Panc1 (cell line): ENCODE results near the gene NGEF. TPM values are rescaled to one million over a fixed set of nuclear protein-coding genes. Genes with fewer than 3 reads are reported as not detected.

Experiments used
- ATAC-seq: fragments of 200-7000 bp; cut with Tn5 transposase; 2 replicates; pipeline ENCODE4 v1.9.1; 2020; ENCODE audit warnings: mild to moderate bottlenecking, moderate library complexity
- BruUV-seq: library from RNA; stranded (reverse); fragments of 400-500 nt; replicated peaks from 2 replicates; lab custom pipeline; 2021; lab: Mats Ljungman, UMichigan
- CTCF ChIA-PET: fragments of 300-600 bp; sonication (Branson Sonifier 250); formaldehyde crosslinking; loops from one replicate; lab custom pipeline; 2022; ENCODE audit warnings: antibody characterized with exemption; lab: Charles Lee
- POLR2A ChIA-PET: fragments of 300-600 bp; sonication (Branson Sonifier 250); formaldehyde crosslinking; loops from one replicate; lab custom pipeline; 2022; ENCODE audit warnings: antibody characterized with exemption; lab: Charles Lee
- DNase-seq: peaks from one replicate; pipeline ENCODE4 v3.0.0-alpha.2; 2010; ENCODE audit warnings: low read depth, low spot score
- H3K27ac ChIP-seq: 2 replicates; pipeline ENCODE4 v1.5.1; 2011; ENCODE audit warnings: mild to moderate bottlenecking, low read length, inconsistent platforms
- H3K27me3 ChIP-seq: fragments of 200-500 bp; sonication (Bioruptor generic); 2 replicates; pipeline ENCODE4 v1.6.0; 2014; ENCODE audit warnings: low read length, inconsistent platforms; ENCODE audit not compliant: control insufficient read depth, insufficient read depth
- H3K36me3 ChIP-seq: fragments of 200-500 bp; sonication (Bioruptor generic); 2 replicates; pipeline ENCODE4 v1.5.1; 2014; ENCODE audit warnings: inconsistent platforms, mild to moderate bottlenecking, low read length, moderate library complexity; ENCODE audit not compliant: control insufficient read depth, insufficient read depth
- H3K4me1 ChIP-seq: 2 replicates; pipeline ENCODE4 v1.5.1; 2011; ENCODE audit warnings: inconsistent platforms, mild to moderate bottlenecking, low read length, moderate library complexity; ENCODE audit not compliant: control insufficient read depth, insufficient read depth
- H3K4me3 ChIP-seq, 2 experiments: 2 replicates each; pipeline ENCODE4 v1.5.1; 2011 to 2012; ENCODE audit warnings: low read depth in 2 of 2, low read length in 2 of 2, mild to moderate bottlenecking in 2 of 2, inconsistent platforms in 1 of 2, moderate library complexity in 1 of 2
- H3K9me3 ChIP-seq: fragments of 200-500 bp; sonication (Bioruptor generic); 2 replicates; pipeline ENCODE4 v1.5.1; 2014; ENCODE audit warnings: low read depth, mild to moderate bottlenecking, inconsistent platforms, low read length, moderate library complexity; ENCODE audit not compliant: control insufficient read depth, insufficient read depth
- POLR2AphosphoS5 ChIP-seq: IDR thresholded peaks from 2 replicates; pipeline ENCODE4 v1.6.1; 2012; ENCODE audit warnings: mild to moderate bottlenecking, low read depth, low read length, moderate library complexity
- SIN3A ChIP-seq: IDR thresholded peaks from 2 replicates; pipeline ENCODE4 v1.6.1; 2012; ENCODE audit warnings: low read depth, mild to moderate bottlenecking, low read length, moderate library complexity, borderline replicate concordance; ENCODE audit not compliant: insufficient read depth
- TCF7L2 ChIP-seq: IDR thresholded peaks from 2 replicates; pipeline ENCODE4 v1.6.1; 2011; ENCODE audit warnings: mild to moderate bottlenecking, low read depth, low read length, inconsistent platforms
- in situ Hi-C: cut with HindIII; loops from 2 replicates; pipeline ENCODE4 v1.10.0; 2016; ENCODE audit warnings: low sequenced_read_pairs, low pct_unique_long_range_greater_than_20kb
- intact Hi-C: fragments of 100-400 bp; cut with micrococcal nuclease; formaldehyde crosslinking; loops from one replicate; pipeline ENCODE4 v1.10.0; 2022; ENCODE audit not compliant: unreplicated experiment
- total RNA-seq: library from RNA; stranded (reverse); gene quantifications from one replicate; pipeline ENCODE4 v1.2.1, GENCODE V29; 2021; ENCODE audit not compliant: unreplicated experiment
- TF ChIP-seq, protein P1 (sequence below), 2 experiments: IDR thresholded peaks; 2 replicates each; pipeline ENCODE4 v1.6.1; 2011 to 2012; ENCODE audit warnings: low read depth in 2 of 2, control low read depth in 1 of 2, low read length in 1 of 2, mild to moderate bottlenecking in 1 of 2, moderate library complexity in 1 of 2; ENCODE audit not compliant: insufficient read depth in 1 of 2
- TF ChIP-seq, protein P2 (sequence below): fragments of 450-650 bp; IDR thresholded peaks from 2 replicates; pipeline ENCODE4 v1.5.1; 2017; ENCODE audit warnings: mild to moderate bottlenecking

The NGEF gene
- total RNA-seq, 1 experiment from 2014 or later = 17.8 TPM

DNA sequence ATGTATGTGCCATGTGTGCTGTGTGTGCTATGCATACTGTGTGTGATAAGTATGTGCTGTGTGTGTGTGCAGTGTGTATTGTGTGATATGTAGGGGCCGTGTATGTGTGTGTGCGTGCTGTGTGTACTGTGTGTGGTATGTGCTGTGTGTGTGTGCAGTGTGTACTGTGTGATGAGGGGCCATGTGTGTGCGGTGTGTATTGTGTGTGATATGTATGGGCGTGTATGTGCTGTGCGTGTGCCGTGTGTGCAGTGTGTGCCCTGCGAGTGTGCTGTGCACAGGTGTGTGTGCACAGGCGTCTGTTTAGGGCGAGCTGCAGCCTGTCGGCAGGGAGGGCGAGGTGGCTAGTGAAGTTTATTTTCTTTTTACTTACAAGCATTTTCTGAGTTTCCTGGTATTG, 126.9 kb downstream of the NGEF start:
- Histone ChIP-seq H3K27me3 (no peaks in the 10 kb centered on the region), H3K4me3 (no peak overlapping the region), H3K27ac (no peak overlapping the region), H3K4me1 (no peaks in the 10 kb centered on the region), H3K9me3 (no peaks in the 10 kb centered on the region), H3K36me3 (no peaks in the 10 kb centered on the region)
- BruUV-seq = no TSS peak
- TF ChIP-seq SIN3A = no peak
- ATAC-seq (no peak), DNase-seq (no peak)
- CTCF ChIA-PET = no interaction called here
- in situ Hi-C loops = no loop called here
- POLR2A ChIA-PET = no interaction called here
- intact Hi-C loops = no loop called here

DNA sequence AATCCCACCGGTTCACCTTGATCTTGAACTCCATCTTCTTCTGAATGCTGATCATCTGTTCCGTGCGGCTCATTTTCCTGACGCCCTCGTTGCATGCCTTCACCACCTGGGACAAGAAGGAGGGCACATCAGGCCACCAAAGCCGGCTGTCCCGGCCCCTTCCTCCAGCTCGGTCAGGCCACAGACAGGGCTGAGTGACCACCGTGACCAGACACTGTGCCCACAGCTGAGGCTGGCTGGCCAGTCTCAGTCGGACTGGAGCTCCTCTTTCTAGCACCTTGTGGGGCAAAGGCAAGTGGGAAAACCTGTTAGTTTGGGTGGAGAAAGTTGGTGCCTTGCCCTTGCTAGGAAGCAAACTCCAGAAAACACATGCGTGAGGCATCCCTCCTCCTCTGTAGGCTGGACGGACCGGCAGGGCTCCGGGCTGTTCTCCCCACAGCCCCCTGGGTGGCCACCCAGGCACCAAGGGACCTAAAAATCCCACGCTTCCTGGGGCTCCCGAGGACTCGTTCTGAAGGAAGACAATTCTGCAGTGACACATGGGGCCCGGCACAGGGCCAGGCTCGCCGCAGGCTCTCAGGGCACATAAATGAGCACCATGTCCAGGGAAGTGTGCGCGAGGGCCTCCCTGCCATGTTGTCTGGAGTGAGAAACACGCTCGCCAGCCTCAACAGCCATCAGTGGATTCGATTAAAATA, 127.6 kb downstream of the NGEF start:
- Histone ChIP-seq H3K27ac (no peak overlapping the region), H3K4me1 (no peaks in the 10 kb centered on the region), H3K4me3 (no peak overlapping the region), H3K27me3 (no peaks in the 10 kb centered on the region), H3K36me3 (no peaks in the 10 kb centered on the region), H3K9me3 (no peaks in the 10 kb centered on the region)
- no peak for TF ChIP-seq TCF7L2
- TF ChIP-seq, protein P1, sequence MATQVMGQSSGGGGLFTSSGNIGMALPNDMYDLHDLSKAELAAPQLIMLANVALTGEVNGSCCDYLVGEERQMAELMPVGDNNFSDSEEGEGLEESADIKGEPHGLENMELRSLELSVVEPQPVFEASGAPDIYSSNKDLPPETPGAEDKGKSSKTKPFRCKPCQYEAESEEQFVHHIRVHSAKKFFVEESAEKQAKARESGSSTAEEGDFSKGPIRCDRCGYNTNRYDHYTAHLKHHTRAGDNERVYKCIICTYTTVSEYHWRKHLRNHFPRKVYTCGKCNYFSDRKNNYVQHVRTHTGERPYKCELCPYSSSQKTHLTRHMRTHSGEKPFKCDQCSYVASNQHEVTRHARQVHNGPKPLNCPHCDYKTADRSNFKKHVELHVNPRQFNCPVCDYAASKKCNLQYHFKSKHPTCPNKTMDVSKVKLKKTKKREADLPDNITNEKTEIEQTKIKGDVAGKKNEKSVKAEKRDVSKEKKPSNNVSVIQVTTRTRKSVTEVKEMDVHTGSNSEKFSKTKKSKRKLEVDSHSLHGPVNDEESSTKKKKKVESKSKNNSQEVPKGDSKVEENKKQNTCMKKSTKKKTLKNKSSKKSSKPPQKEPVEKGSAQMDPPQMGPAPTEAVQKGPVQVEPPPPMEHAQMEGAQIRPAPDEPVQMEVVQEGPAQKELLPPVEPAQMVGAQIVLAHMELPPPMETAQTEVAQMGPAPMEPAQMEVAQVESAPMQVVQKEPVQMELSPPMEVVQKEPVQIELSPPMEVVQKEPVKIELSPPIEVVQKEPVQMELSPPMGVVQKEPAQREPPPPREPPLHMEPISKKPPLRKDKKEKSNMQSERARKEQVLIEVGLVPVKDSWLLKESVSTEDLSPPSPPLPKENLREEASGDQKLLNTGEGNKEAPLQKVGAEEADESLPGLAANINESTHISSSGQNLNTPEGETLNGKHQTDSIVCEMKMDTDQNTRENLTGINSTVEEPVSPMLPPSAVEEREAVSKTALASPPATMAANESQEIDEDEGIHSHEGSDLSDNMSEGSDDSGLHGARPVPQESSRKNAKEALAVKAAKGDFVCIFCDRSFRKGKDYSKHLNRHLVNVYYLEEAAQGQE (IDR thresholded peaks at IDR 0.05; ENCODE audit: insufficient read depth in 1 of 2, low read depth in 2 of 2, low read length in 1 of 2) = no peak
- no peak for TF ChIP-seq SIN3A
- no peak for TF ChIP-seq POLR2AphosphoS5
- TF ChIP-seq, protein P2, sequence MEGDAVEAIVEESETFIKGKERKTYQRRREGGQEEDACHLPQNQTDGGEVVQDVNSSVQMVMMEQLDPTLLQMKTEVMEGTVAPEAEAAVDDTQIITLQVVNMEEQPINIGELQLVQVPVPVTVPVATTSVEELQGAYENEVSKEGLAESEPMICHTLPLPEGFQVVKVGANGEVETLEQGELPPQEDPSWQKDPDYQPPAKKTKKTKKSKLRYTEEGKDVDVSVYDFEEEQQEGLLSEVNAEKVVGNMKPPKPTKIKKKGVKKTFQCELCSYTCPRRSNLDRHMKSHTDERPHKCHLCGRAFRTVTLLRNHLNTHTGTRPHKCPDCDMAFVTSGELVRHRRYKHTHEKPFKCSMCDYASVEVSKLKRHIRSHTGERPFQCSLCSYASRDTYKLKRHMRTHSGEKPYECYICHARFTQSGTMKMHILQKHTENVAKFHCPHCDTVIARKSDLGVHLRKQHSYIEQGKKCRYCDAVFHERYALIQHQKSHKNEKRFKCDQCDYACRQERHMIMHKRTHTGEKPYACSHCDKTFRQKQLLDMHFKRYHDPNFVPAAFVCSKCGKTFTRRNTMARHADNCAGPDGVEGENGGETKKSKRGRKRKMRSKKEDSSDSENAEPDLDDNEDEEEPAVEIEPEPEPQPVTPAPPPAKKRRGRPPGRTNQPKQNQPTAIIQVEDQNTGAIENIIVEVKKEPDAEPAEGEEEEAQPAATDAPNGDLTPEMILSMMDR = no peak
- intact Hi-C loops = no loop called here
- DNase-seq = no peak
- ChIA-PET POLR2A (no interaction called here), CTCF (no interaction called here)
- no peak for ATAC-seq
- in situ Hi-C loops = no loop called here
- no TSS peak for BruUV-seq

DNA sequence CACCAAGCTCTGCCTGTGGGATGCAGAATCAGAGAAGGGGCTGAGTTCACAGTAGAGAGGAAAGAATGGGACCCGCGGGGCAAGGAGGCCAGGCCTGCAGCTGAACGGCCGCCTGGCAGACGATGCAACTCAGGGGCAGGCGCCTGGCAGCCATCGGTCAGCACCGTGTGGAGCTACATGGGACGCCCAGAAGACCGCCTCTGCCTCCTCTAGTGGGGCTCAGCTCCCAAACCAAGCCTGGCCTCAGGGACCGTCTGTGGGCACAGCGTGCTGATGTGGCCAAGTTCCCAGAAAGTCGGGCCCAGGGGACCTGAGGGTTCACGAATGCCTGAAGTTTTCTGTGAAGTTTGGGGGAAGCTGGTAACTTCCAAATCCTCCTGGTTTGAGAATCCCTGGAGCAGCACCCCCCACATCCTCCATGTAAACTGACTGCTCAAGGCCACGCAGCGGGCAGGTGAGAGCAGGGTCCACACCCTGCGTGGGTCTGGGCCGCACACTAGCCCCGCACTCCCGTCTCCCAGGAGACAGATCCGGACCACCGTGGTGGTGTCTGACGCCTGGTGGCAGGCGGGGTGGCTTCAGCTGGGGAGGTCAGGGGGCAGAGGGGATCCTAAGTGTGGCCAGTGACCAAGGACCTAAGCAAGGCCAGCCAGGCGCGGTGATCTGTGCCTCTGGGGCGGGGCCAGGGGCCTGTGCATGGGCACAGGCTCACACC, 128.3 kb downstream of the NGEF start:
- Histone ChIP-seq H3K4me1 (peaks cover 7% of the 10 kb centered on the region), H3K4me3 (no peak overlapping the region), H3K36me3 (no peaks in the 10 kb centered on the region), H3K27me3 (no peaks in the 10 kb centered on the region), H3K27ac (no peak overlapping the region), H3K9me3 (no peaks in the 10 kb centered on the region)
- ATAC-seq (no peak), DNase-seq (no peak)
- TF ChIP-seq TCF7L2 = no peak
- TF ChIP-seq POLR2AphosphoS5 = no peak
- no peak for TF ChIP-seq SIN3A
- TF ChIP-seq, protein P1 (IDR thresholded peaks at IDR 0.05; ENCODE audit: insufficient read depth in 1 of 2, low read depth in 2 of 2, low read length in 1 of 2) = no peak
- TF ChIP-seq, protein P2 = no peak
- no TSS peak for BruUV-seq
- ChIA-PET CTCF (no interaction called here), POLR2A (no interaction called here)
- intact Hi-C loops = no loop called here
- in situ Hi-C loops = no loop called here
